DND-41 (cell line): ENCODE measurements around the gene ABTB1.

Source experiments
- ATAC-seq: fragments of 200-7000 bp; cut with Tn5 transposase; 3 replicates; pipeline ENCODE4 v1.9.1; 2021; ENCODE audit warnings: low read depth; ENCODE audit not compliant: insufficient read depth
- DNase-seq: peaks from one replicate; pipeline ENCODE4 v3.0.0-alpha.2; 2020
- H2AFZ ChIP-seq: 2 replicates; pipeline ENCODE4 v1.6.0; 2012; ENCODE audit warnings: low read depth, low read length
- H3K27ac ChIP-seq: 2 replicates; pipeline ENCODE4 v1.5.1; 2012; ENCODE audit warnings: low read length, inconsistent platforms
- H3K27me3 ChIP-seq: fragments of 200-600 bp; sonication (generic); 2 replicates; pipeline ENCODE4 v1.6.0; 2012; ENCODE audit warnings: low read length, mild to moderate bottlenecking, inconsistent platforms; ENCODE audit not compliant: insufficient read depth, poor library complexity
- H3K36me3 ChIP-seq: 2 replicates; pipeline ENCODE4 v1.5.1; 2012; ENCODE audit warnings: low read length, inconsistent platforms; ENCODE audit not compliant: insufficient read depth
- H3K4me1 ChIP-seq: 2 replicates; pipeline ENCODE4 v1.5.1; 2012; ENCODE audit warnings: mild to moderate bottlenecking, low read length; ENCODE audit not compliant: insufficient read depth
- H3K4me2 ChIP-seq: 2 replicates; pipeline ENCODE4 v1.6.0; 2012; ENCODE audit warnings: mild to moderate bottlenecking, moderate library complexity, low read length, inconsistent platforms; ENCODE audit not compliant: insufficient read depth
- H3K4me3 ChIP-seq, 2 experiments: fragments of 200-600 bp in 1 of 2; shearing (Covaris generic) in 1 of 2; 2 replicates each; pipeline ENCODE4 v1.5.1; 2012 to 2016; ENCODE audit warnings: inconsistent platforms in 2 of 2, low read length in 2 of 2, mild to moderate bottlenecking in 2 of 2, low read depth in 1 of 2, moderate library complexity in 1 of 2
- H3K79me2 ChIP-seq: 2 replicates; pipeline ENCODE4 v1.6.0; 2012; ENCODE audit warnings: low read length, inconsistent platforms; ENCODE audit not compliant: insufficient read depth
- H3K9ac ChIP-seq: 2 replicates; pipeline ENCODE4 v1.6.0; 2012; ENCODE audit warnings: low read depth, mild to moderate bottlenecking, inconsistent platforms, low read length, moderate library complexity
- H3K9me3 ChIP-seq: 2 replicates; pipeline ENCODE4 v1.5.1; 2012; ENCODE audit warnings: low read length, moderate library complexity, mild to moderate bottlenecking, inconsistent platforms; ENCODE audit not compliant: insufficient read depth, severe bottlenecking
- H4K20me1 ChIP-seq: 2 replicates; pipeline ENCODE4 v1.6.0; 2012; ENCODE audit warnings: low read length; ENCODE audit not compliant: insufficient read depth
- CTCF ChIP-seq: IDR thresholded peaks from 2 replicates; pipeline ENCODE4 v1.5.1; 2012; ENCODE audit warnings: borderline replicate concordance, low read length, moderate library complexity, mild to moderate bottlenecking; ENCODE audit not compliant: poor library complexity, severe bottlenecking; ENCODE audit errors: extremely low read depth
- EZH2 ChIP-seq: IDR thresholded peaks from 3 replicates; pipeline ENCODE4 v1.6.1; 2012; ENCODE audit warnings: borderline replicate concordance, low read depth, mild to moderate bottlenecking, moderate library complexity, low read length, inconsistent platforms; ENCODE audit not compliant: severe bottlenecking

ABTB1 gene

GRCh38 chr3:127676456-127676855, 3.7 kb downstream of the ABTB1 start:
- no peak overlapping the region for H3K27ac ChIP-seq
- peaks cover 17% of the 10 kb centered on the region for H3K79me2 ChIP-seq
- peaks cover 19% of the 10 kb centered on the region for H3K4me1 ChIP-seq
- peaks cover 34% of the 10 kb centered on the region for H3K36me3 ChIP-seq
- H3K9ac ChIP-seq: no peak overlapping the region
- H3K4me2 ChIP-seq: no peak overlapping the region
- peaks cover 3% of the 10 kb centered on the region for H4K20me1 ChIP-seq
- no peak for TF ChIP-seq CTCF
- H2AFZ ChIP-seq: no peak overlapping the region
- DNase-seq (no peak), ATAC-seq (no peak)
- no peaks in the 10 kb centered on the region for H3K9me3 ChIP-seq
- no peak overlapping the region for H3K4me3 ChIP-seq
- H3K27me3 ChIP-seq: no peaks in the 10 kb centered on the region

- no peaks in the 10 kb centered on the region for H3K9me3 ChIP-seq
- H3K9ac ChIP-seq: no peak overlapping the region
- ATAC-seq (no peak), DNase-seq (no peak)
- H3K79me2 ChIP-seq: peaks cover 12% of the 10 kb centered on the region
- peaks cover 3% of the 10 kb centered on the region for H4K20me1 ChIP-seq
- peaks cover 34% of the 10 kb centered on the region for H3K36me3 ChIP-seq
- no peak overlapping the region for H3K4me3 ChIP-seq
- H2AFZ ChIP-seq: no peak overlapping the region
- TF ChIP-seq CTCF (no peak), EZH2 (no peak)
- H3K4me1 ChIP-seq: peaks cover 14% of the 10 kb centered on the region
- no peaks in the 10 kb centered on the region for H3K27me3 ChIP-seq
- H3K4me2 ChIP-seq: no peak overlapping the region
- no peak overlapping the region for H3K27ac ChIP-seq
Observed at GRCh38 chr3:127676921-127677351, 4.2 kb downstream of the ABTB1 start.

GRCh38 chr3:127677541-127678314, 5.0 kb downstream of the ABTB1 start:
- Histone ChIP-seq H3K4me2 (no peak overlapping the region), H2AFZ (no peak overlapping the region), H3K4me1 (peaks cover 11% of the 10 kb centered on the region), H3K36me3 (peaks cover 34% of the 10 kb centered on the region), H3K9me3 (no peaks in the 10 kb centered on the region), H3K79me2 (peaks cover 7% of the 10 kb centered on the region; the same call in 1 of the 2 replicates), H3K27me3 (no peaks in the 10 kb centered on the region), H4K20me1 (peaks cover 3% of the 10 kb centered on the region), H3K9ac (no peak overlapping the region), H3K4me3 (no peak overlapping the region), H3K27ac (no peak overlapping the region)
- ATAC-seq (no peak), DNase-seq (no peak)
- no peak for TF ChIP-seq EZH2
- TF ChIP-seq CTCF: no peak

- ATAC-seq (no peak), DNase-seq (no peak)
- Histone ChIP-seq H3K36me3 (peaks cover 34% of the 10 kb centered on the region), H3K27ac (no peak overlapping the region), H3K9me3 (no peaks in the 10 kb centered on the region), H3K4me1 (peaks cover 10% of the 10 kb centered on the region), H4K20me1 (peaks cover 3% of the 10 kb centered on the region), H3K4me3 (no peak overlapping the region), H2AFZ (no peak overlapping the region), H3K4me2 (no peak overlapping the region), H3K9ac (no peak overlapping the region), H3K27me3 (no peaks in the 10 kb centered on the region), H3K79me2 (peaks cover 4% of the 10 kb centered on the region; the same call in 1 of the 2 replicates)
- TF ChIP-seq EZH2 (no peak), CTCF (no peak)
Observed at GRCh38 chr3:127678315-127678599, 5.5 kb downstream of the ABTB1 start.
